Panc1 (cell line): ENCODE results near the gene RBM4. TPM values are rescaled to one million over a fixed set of nuclear protein-coding genes. Genes with fewer than 3 reads are reported as not detected.
"Not testable (repeated sequence)": the region's sequence is repeated elsewhere in the genome, so short reads cannot be mapped to it uniquely, and the experiment has no call there.

ENCODE experiments used
- ATAC-seq: fragments of 200-7000 bp; cut with Tn5 transposase; 2 replicates; pipeline ENCODE4 v1.9.1; 2020; ENCODE audit warnings: mild to moderate bottlenecking, moderate library complexity
- BruUV-seq: library from RNA; stranded (reverse); fragments of 400-500 nt; replicated peaks from 2 replicates; lab custom pipeline; 2021; lab: Mats Ljungman, UMichigan
- CTCF ChIA-PET: fragments of 300-600 bp; sonication (Branson Sonifier 250); formaldehyde crosslinking; loops from one replicate; lab custom pipeline; 2022; ENCODE audit warnings: antibody characterized with exemption; lab: Charles Lee
- POLR2A ChIA-PET: fragments of 300-600 bp; sonication (Branson Sonifier 250); formaldehyde crosslinking; loops from one replicate; lab custom pipeline; 2022; ENCODE audit warnings: antibody characterized with exemption; lab: Charles Lee
- DNase-seq: peaks from one replicate; pipeline ENCODE4 v3.0.0-alpha.2; 2010; ENCODE audit warnings: low read depth, low spot score
- H3K27ac ChIP-seq: 2 replicates; pipeline ENCODE4 v1.5.1; 2011; ENCODE audit warnings: mild to moderate bottlenecking, low read length, inconsistent platforms
- H3K27me3 ChIP-seq: fragments of 200-500 bp; sonication (Bioruptor generic); 2 replicates; pipeline ENCODE4 v1.6.0; 2014; ENCODE audit warnings: low read length, inconsistent platforms; ENCODE audit not compliant: control insufficient read depth, insufficient read depth
- H3K36me3 ChIP-seq: fragments of 200-500 bp; sonication (Bioruptor generic); 2 replicates; pipeline ENCODE4 v1.5.1; 2014; ENCODE audit warnings: inconsistent platforms, mild to moderate bottlenecking, low read length, moderate library complexity; ENCODE audit not compliant: control insufficient read depth, insufficient read depth
- H3K4me1 ChIP-seq: 2 replicates; pipeline ENCODE4 v1.5.1; 2011; ENCODE audit warnings: inconsistent platforms, mild to moderate bottlenecking, low read length, moderate library complexity; ENCODE audit not compliant: control insufficient read depth, insufficient read depth
- H3K4me3 ChIP-seq, 2 experiments: 2 replicates each; pipeline ENCODE4 v1.5.1; 2011 to 2012; ENCODE audit warnings: low read depth in 2 of 2, low read length in 2 of 2, mild to moderate bottlenecking in 2 of 2, inconsistent platforms in 1 of 2, moderate library complexity in 1 of 2
- H3K9me3 ChIP-seq: fragments of 200-500 bp; sonication (Bioruptor generic); 2 replicates; pipeline ENCODE4 v1.5.1; 2014; ENCODE audit warnings: low read depth, mild to moderate bottlenecking, inconsistent platforms, low read length, moderate library complexity; ENCODE audit not compliant: control insufficient read depth, insufficient read depth
- CTCF ChIP-seq: fragments of 450-650 bp; IDR thresholded peaks from 2 replicates; pipeline ENCODE4 v1.5.1; 2017; ENCODE audit warnings: mild to moderate bottlenecking
- POLR2AphosphoS5 ChIP-seq: IDR thresholded peaks from 2 replicates; pipeline ENCODE4 v1.6.1; 2012; ENCODE audit warnings: mild to moderate bottlenecking, low read depth, low read length, moderate library complexity
- REST ChIP-seq, 2 experiments: IDR thresholded peaks; 2 replicates each; pipeline ENCODE4 v1.6.1; 2011 to 2012; ENCODE audit warnings: low read depth in 2 of 2, control low read depth in 1 of 2, low read length in 1 of 2, mild to moderate bottlenecking in 1 of 2, moderate library complexity in 1 of 2; ENCODE audit not compliant: insufficient read depth in 1 of 2
- SIN3A ChIP-seq: IDR thresholded peaks from 2 replicates; pipeline ENCODE4 v1.6.1; 2012; ENCODE audit warnings: low read depth, mild to moderate bottlenecking, low read length, moderate library complexity, borderline replicate concordance; ENCODE audit not compliant: insufficient read depth
- TCF7L2 ChIP-seq: IDR thresholded peaks from 2 replicates; pipeline ENCODE4 v1.6.1; 2011; ENCODE audit warnings: mild to moderate bottlenecking, low read depth, low read length, inconsistent platforms
- in situ Hi-C: cut with HindIII; loops from 2 replicates; pipeline ENCODE4 v1.10.0; 2016; ENCODE audit warnings: low sequenced_read_pairs, low pct_unique_long_range_greater_than_20kb
- intact Hi-C: fragments of 100-400 bp; cut with micrococcal nuclease; formaldehyde crosslinking; loops from one replicate; pipeline ENCODE4 v1.10.0; 2022; ENCODE audit not compliant: unreplicated experiment
- total RNA-seq: library from RNA; stranded (reverse); gene quantifications from one replicate; pipeline ENCODE4 v1.2.1, GENCODE V29; 2021; ENCODE audit not compliant: unreplicated experiment

The RBM4 gene
- total RNA-seq, 1 experiment from 2014 or later: 195 TPM

GRCh38 chr11:66604155-66604554, 34.3 kb upstream of the RBM4 start:
- no peak for ATAC-seq
- no TSS peak for BruUV-seq
- POLR2A ChIA-PET: no interaction called here

GRCh38 chr11:66606608-66607007, 31.9 kb upstream of the RBM4 start:
- POLR2A ChIA-PET: interaction anchor here (0.6 kb wide), 1 partner anchor 11 kb away, joined by 3 read pairs; no protein-coding TSS in a partner anchor
- CTCF ChIA-PET: not testable (repeated sequence)

More at GRCh38 chr11:66604155-66604554, 34.3 kb upstream of the RBM4 start:
- no peaks in the 10 kb centered on the region; the same call in 1 of the 2 replicates for H3K36me3 ChIP-seq
- CTCF ChIA-PET: no interaction called here
- H3K9me3 ChIP-seq: no peaks in the 10 kb centered on the region
- in situ Hi-C loops: no loop called here
- intact Hi-C loops: no loop called here
- DNase-seq: no peak
- H3K27ac ChIP-seq: no peak overlapping the region
- no peaks in the 10 kb centered on the region for H3K27me3 ChIP-seq
- no peaks in the 10 kb centered on the region for H3K4me1 ChIP-seq
- TF ChIP-seq CTCF: no peak
- TF ChIP-seq POLR2AphosphoS5: no peak
- no peak overlapping the region for H3K4me3 ChIP-seq

GRCh38 chr11:66607126-66607834, 31.2 kb upstream of the RBM4 start:
- Histone ChIP-seq H3K9me3 (no peaks in the 10 kb centered on the region), H3K27me3 (no peaks in the 10 kb centered on the region), H3K36me3 (no peaks in the 10 kb centered on the region), H3K27ac (no peak overlapping the region), H3K4me1 (no peaks in the 10 kb centered on the region), H3K4me3 (no peak overlapping the region)
- no TSS peak for BruUV-seq
- in situ Hi-C loops (no loop called here), intact Hi-C loops (no loop called here)
- ChIA-PET POLR2A (interaction anchor here (0.6 kb wide), 1 partner anchor 10 kb away, joined by 3 read pairs; no protein-coding TSS in a partner anchor), CTCF (no interaction called here)
- TF ChIP-seq TCF7L2: no peak
- DNase-seq: no peak
- ATAC-seq: no peak

More at GRCh38 chr11:66606608-66607007, 31.9 kb upstream of the RBM4 start:
- H3K36me3 ChIP-seq, BruUV-seq, H3K27me3 ChIP-seq, H3K9me3 ChIP-seq, H3K4me1 ChIP-seq, intact Hi-C loops, H3K27ac ChIP-seq, ATAC-seq, in situ Hi-C loops, DNase-seq, H3K4me3 ChIP-seq: not testable (repeated sequence)

- ChIA-PET POLR2A (no interaction called here), CTCF (no interaction called here)
- no peak for DNase-seq
- Histone ChIP-seq H3K27ac (no peak overlapping the region), H3K4me1 (no peaks in the 10 kb centered on the region), H3K36me3 (no peaks in the 10 kb centered on the region), H3K9me3 (no peaks in the 10 kb centered on the region), H3K4me3 (no peak overlapping the region), H3K27me3 (no peaks in the 10 kb centered on the region)
- BruUV-seq: TSS peak; percentile 46
- intact Hi-C loops: no loop called here
- no peak for TF ChIP-seq SIN3A
- TF ChIP-seq POLR2AphosphoS5: no peak
- no peak for TF ChIP-seq REST (IDR thresholded peaks at IDR 0.05; ENCODE audit: insufficient read depth in 1 of 2, low read depth in 2 of 2, low read length in 1 of 2)
- TF ChIP-seq TCF7L2: no peak
- no peak for TF ChIP-seq CTCF
- no peak for ATAC-seq
- in situ Hi-C loops: no loop called here
Measured at GRCh38 chr11:66609721-66610617, 28.5 kb upstream of the RBM4 start.
